Measurements from ENCODE around the gene FAM222B.
A peak's percentile ranks its signal among the peaks of the same experiment; 100 is the strongest.

DNA sequence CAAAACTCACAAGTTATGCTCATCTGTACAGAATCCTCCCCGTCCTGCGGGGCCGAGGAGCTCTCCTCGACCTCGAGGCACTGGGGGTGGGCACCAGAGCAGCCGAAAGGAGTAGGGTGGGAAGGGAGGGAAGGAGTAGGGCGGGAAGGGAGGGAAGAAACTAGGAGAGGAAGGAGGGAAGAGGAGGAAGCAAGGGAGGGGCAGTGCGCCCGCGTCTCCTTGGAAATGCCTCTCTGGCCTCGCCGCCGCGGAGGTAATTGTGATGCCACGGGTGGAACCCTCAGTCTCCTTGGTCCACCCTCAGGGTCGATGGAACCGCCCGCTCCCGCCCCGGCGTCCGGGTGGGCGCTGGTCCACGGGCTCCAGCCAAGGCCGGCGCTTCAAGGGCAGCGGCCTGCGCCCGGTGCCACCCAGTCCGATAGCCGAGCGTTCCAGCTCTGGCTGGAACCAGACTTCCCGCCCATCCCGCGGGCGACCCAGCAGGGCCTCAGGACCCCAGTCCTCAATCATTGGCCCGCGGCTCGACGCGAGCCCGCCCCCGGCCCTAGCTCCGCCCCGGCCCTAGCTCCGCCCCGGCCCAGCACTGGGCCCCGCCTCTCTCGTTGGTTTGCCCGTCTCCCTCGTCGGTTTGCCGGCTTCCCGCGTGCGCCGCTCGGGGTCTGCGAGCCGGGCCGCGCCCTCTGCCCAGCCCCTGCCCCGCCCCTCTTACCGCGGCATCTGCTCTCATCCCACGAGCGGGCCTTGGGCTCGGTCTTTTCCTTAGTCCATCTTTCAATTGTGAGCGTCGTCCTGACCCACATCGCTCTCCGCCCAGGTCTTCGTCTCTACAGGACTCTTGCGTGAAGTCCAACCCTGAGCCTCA, 131.5 kb downstream of the FAM222B start:
- TF ChIP-seq, protein P1, sequence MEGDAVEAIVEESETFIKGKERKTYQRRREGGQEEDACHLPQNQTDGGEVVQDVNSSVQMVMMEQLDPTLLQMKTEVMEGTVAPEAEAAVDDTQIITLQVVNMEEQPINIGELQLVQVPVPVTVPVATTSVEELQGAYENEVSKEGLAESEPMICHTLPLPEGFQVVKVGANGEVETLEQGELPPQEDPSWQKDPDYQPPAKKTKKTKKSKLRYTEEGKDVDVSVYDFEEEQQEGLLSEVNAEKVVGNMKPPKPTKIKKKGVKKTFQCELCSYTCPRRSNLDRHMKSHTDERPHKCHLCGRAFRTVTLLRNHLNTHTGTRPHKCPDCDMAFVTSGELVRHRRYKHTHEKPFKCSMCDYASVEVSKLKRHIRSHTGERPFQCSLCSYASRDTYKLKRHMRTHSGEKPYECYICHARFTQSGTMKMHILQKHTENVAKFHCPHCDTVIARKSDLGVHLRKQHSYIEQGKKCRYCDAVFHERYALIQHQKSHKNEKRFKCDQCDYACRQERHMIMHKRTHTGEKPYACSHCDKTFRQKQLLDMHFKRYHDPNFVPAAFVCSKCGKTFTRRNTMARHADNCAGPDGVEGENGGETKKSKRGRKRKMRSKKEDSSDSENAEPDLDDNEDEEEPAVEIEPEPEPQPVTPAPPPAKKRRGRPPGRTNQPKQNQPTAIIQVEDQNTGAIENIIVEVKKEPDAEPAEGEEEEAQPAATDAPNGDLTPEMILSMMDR (IDR thresholded peaks at IDR 0.05) = no peak
- TF ChIP-seq POLR2AphosphoS5 (IDR thresholded peaks at IDR 0.05) = peak; percentile 30 to 48 (median 40)
